Aorta (tissue), 5 donors: Measurements from ENCODE around the gene ZFP28. TPM values are rescaled to one million over a fixed set of nuclear protein-coding genes. Genes with fewer than 3 reads are reported as not detected.

Source experiments
- ATAC-seq: fragments of 200-7000 bp; cut with Tn5 transposase; one replicate; pipeline ENCODE4 v1.9.1; 2022; ENCODE audit warnings: moderate library complexity; ENCODE audit not compliant: low FRiP score
- DNase-seq, 2 donors: peaks; one replicate each; pipeline ENCODE4 v3.0.0-alpha.2; 2020
- H3K27ac ChIP-seq, 2 donors: one replicate each; pipeline ENCODE4 v1.5.1; 2013; ENCODE audit warnings: low read length in 2 of 2, mild to moderate bottlenecking in 2 of 2, moderate library complexity in 2 of 2, control low read depth in 1 of 2, inconsistent platforms in 1 of 2, low read depth in 1 of 2
- H3K27me3 ChIP-seq, 2 donors: one replicate each; pipeline ENCODE4 v1.6.1; 2013; ENCODE audit warnings: control low read depth in 1 of 2, low read length in 1 of 2, mild to moderate bottlenecking in 1 of 2, moderate library complexity in 1 of 2; ENCODE audit not compliant: insufficient read depth in 2 of 2, control insufficient read depth in 1 of 2
- H3K36me3 ChIP-seq, 2 donors: one replicate each; pipeline ENCODE4 v1.6.1; 2013; ENCODE audit warnings: control low read depth in 1 of 2, low read length in 1 of 2, mild to moderate bottlenecking in 1 of 2; ENCODE audit not compliant: insufficient read depth in 2 of 2, control insufficient read depth in 1 of 2
- H3K4me1 ChIP-seq, 2 donors: one replicate each; pipeline ENCODE4 v1.6.1; 2013; ENCODE audit warnings: low read length in 2 of 2, control low read depth in 1 of 2, mild to moderate bottlenecking in 1 of 2, moderate library complexity in 1 of 2; ENCODE audit not compliant: insufficient read depth in 2 of 2, control insufficient read depth in 1 of 2
- H3K4me3 ChIP-seq, 2 donors: one replicate each; pipeline ENCODE4 v1.5.1; 2013; ENCODE audit warnings: low read length in 2 of 2, control low read depth in 1 of 2, mild to moderate bottlenecking in 1 of 2
- H3K9me3 ChIP-seq: one replicate; pipeline ENCODE4 v1.6.1; 2013; ENCODE audit warnings: mild to moderate bottlenecking, low read length; ENCODE audit not compliant: control insufficient read depth
- WGBS, 2 donors: extraction: QIAGEN DNeasy Blood & Tissue Kit; methylation state at CpG; one replicate each; pipeline ENCODE4 v1.1.7; 2013; 5-methylcytosine and 5-hydroxymethylcytosine counted together
- intact Hi-C, 2 donors: fragments of 100-400 bp; cut with DNase I; formaldehyde crosslinking; loops; one replicate each; pipeline versions ENCODE4 v1.14.2 to v1.15.0; 2022
- long read RNA-seq, 2 donors: library from polyadenylated mRNA; unstranded; transcript quantifications; one replicate each; pipeline ENCODE4 v2.0.0, GENCODE V29; 2020 to 2021
- polyA plus RNA-seq, 2 donors: library from polyadenylated mRNA; stranded (reverse); fragments of 200-250 nt; gene quantifications; one replicate each; pipeline ENCODE4 v1.2.3, GENCODE V29; 2013
- total RNA-seq, 2 donors: library from RNA; stranded (reverse); fragmentation: NEBNext Ultra II Directional; extraction: Animal tissue kit (Norgen Biotek cat#: 25700); gene quantifications; one replicate each; pipeline ENCODE4 v1.2.1, GENCODE V29; 2021
- donor health status: healthy with polysubstance abuse.
- donor health status: Bipolar disorder and iron deficiency.
- donor health status: DM: no; HTN: no; CAD: no.
- donor health status: DM: no; HTN: no; CAD: no.
- donor health status: DM: yes; HTN: yes; CAD: no.

The ZFP28 gene
- total RNA-seq: 10 to 100 TPM; 11.3 to 11.7 TPM
- 1 to 10 TPM; 2.6 to 7.9 TPM for polyA plus RNA-seq
- long read RNA-seq, donor 1, partial matches to known transcripts: 2 of 4 reads
- long read RNA-seq, donor 1, other reads (novel, unspliced or antisense): 1 of 4 reads
- long read RNA-seq, donor 2, full-length matches to known transcripts: 3 of 4 reads
- long read RNA-seq, donor 2, partial matches to known transcripts: 1 of 4 reads
- long read RNA-seq, donor 2, other reads (novel, unspliced or antisense): 0 of 4 reads

GRCh38 chr19:56538761-56539263 is at the start of gene ZFP28:
ZFP28 (plus strand) TSS chr19:56538948; CDS start chr19:56539019, 71 bp downstream.
- DNase-seq (peak; percentile 85 to 92), ATAC-seq (peak; percentile 80)
- intact Hi-C loops: loop anchor here in 1 of 2 donors (1.0 kb wide), 1 partner anchor 28 kb away; the partner anchor contains the start of gene ZNF470
- Histone ChIP-seq H3K36me3 (peaks cover 6 to 17% of the 10 kb centered on the region in 2 donors), H3K27me3 (no peaks in the 10 kb centered on the region), H3K4me3 (peak within 1 kb of the TSS; percentile 52 to 96), H3K9me3 (peaks cover 23% of the 10 kb centered on the region), H3K27ac (peak within 1 kb of the TSS in 1 of 2 donors; percentile 89), H3K4me1 (no peaks in the 10 kb centered on the region)
- WGBS, 2 donors: 0 to 1% methylated on average over 18 to 57 of the region's 65 CpGs

GRCh38 chr19:56491399-56491798 is 47.3 kb upstream of the ZFP28 start:
- Histone ChIP-seq H3K27ac (no peak overlapping the region), H3K4me1 (no peaks in the 10 kb centered on the region), H3K4me3 (no peak overlapping the region), H3K27me3 (no peaks in the 10 kb centered on the region), H3K36me3 (peaks cover 7 to 16% of the 10 kb centered on the region in 2 donors), H3K9me3 (peaks cover 18% of the 10 kb centered on the region)
- WGBS, 2 donors: 74 to 76% methylated on average over 3 of the region's 3 CpGs
- ATAC-seq: no peak
- intact Hi-C loops: no loop called here
- DNase-seq: no peak

GRCh38 chr19:56504581-56504980 is 34.2 kb upstream of the ZFP28 start:
- WGBS, 2 donors: 89 to 90% methylated on average over 2 of the region's 2 CpGs
- DNase-seq (no peak), ATAC-seq (no peak)
- Histone ChIP-seq H3K4me1 (no peaks in the 10 kb centered on the region), H3K27ac (no peak overlapping the region), H3K4me3 (no peak overlapping the region), H3K27me3 (no peaks in the 10 kb centered on the region), H3K36me3 (peaks cover 0 to 2% of the 10 kb centered on the region in 2 donors), H3K9me3 (peaks cover 8% of the 10 kb centered on the region)
- intact Hi-C loops: no loop called here

GRCh38 chr19:56507446-56508289 is 31.1 kb upstream of the ZFP28 start, which contains the start of gene ZNF471:
ZNF471 (plus strand) TSS chr19:56507855; CDS start chr19:56511572, 3,717 bp downstream.
- Histone ChIP-seq H3K4me1 (no peaks in the 10 kb centered on the region), H3K4me3 (peak within 1 kb of the TSS; percentile 42 to 70), H3K27ac (peak within 1 kb of the TSS in 1 of 2 donors; percentile 95), H3K36me3 (no peaks in the 10 kb centered on the region), H3K27me3 (no peaks in the 10 kb centered on the region), H3K9me3 (peaks cover 2% of the 10 kb centered on the region)
- WGBS, 2 donors: 0 to 1% methylated on average over 71 to 74 of the region's 74 CpGs
- ATAC-seq (peak; percentile 100), DNase-seq (peak; percentile 99 to 100)
- intact Hi-C loops: no loop called here

GRCh38 chr19:56508290-56508778 is 30.4 kb upstream of the ZFP28 start:
- Histone ChIP-seq H3K27ac (peak overlapping the region in 1 of 2 donors; percentile 95), H3K9me3 (no peaks in the 10 kb centered on the region), H3K4me1 (no peaks in the 10 kb centered on the region), H3K36me3 (no peaks in the 10 kb centered on the region), H3K27me3 (no peaks in the 10 kb centered on the region), H3K4me3 (peak overlapping the region; percentile 42 to 70)
- 3% methylated on average over 17 of the region's 17 CpGs for WGBS, 2 donors
- intact Hi-C loops: no loop called here
- DNase-seq (no peak), ATAC-seq (no peak)

- DNase-seq (no peak), ATAC-seq (no peak)
- 96 to 97% methylated on average over 4 of the region's 4 CpGs for WGBS, 2 donors
- Histone ChIP-seq H3K36me3 (peaks cover 4 to 24% of the 10 kb centered on the region in 2 donors), H3K4me1 (no peaks in the 10 kb centered on the region), H3K9me3 (peaks cover 33% of the 10 kb centered on the region), H3K27ac (no peak overlapping the region), H3K27me3 (no peaks in the 10 kb centered on the region), H3K4me3 (peak overlapping the region in 1 of 2 donors; percentile 20)
- intact Hi-C loops: no loop called here
Observed at GRCh38 chr19:56525214-56525860, 13.4 kb upstream of the ZFP28 start.

GRCh38 chr19:56537442-56537841 is 1.3 kb upstream of the ZFP28 start:
- 94 to 98% methylated on average over 3 of the region's 3 CpGs for WGBS, 2 donors
- no peaks in the 10 kb centered on the region for H3K4me1 ChIP-seq
- intact Hi-C loops: no loop called here
- no peak for ATAC-seq
- peaks cover 6 to 17% of the 10 kb centered on the region in 2 donors for H3K36me3 ChIP-seq
- H3K4me3 ChIP-seq: no peak overlapping the region
- H3K27ac ChIP-seq: peak overlapping the region in 1 of 2 donors; percentile 60
- DNase-seq: no peak
- H3K27me3 ChIP-seq: no peaks in the 10 kb centered on the region
- H3K9me3 ChIP-seq: peaks cover 26% of the 10 kb centered on the region

GRCh38 chr19:56538254-56538760 is 441 bp upstream of the ZFP28 start:
- ATAC-seq: peak; percentile 98
- Histone ChIP-seq H3K27ac (peak overlapping the region in 1 of 2 donors; percentile 89), H3K27me3 (no peaks in the 10 kb centered on the region), H3K36me3 (peaks cover 6 to 17% of the 10 kb centered on the region in 2 donors), H3K4me1 (no peaks in the 10 kb centered on the region), H3K9me3 (peaks cover 27% of the 10 kb centered on the region), H3K4me3 (peak overlapping the region; percentile 52 to 96)
- WGBS, 2 donors: 0 to 1% methylated on average over 36 to 46 of the region's 46 CpGs
- peak; percentile 94 to 97 for DNase-seq
- intact Hi-C loops: loop anchor here in 1 of 2 donors (1.0 kb wide), 1 partner anchor 29 kb away; the partner anchor contains the start of gene ZNF470
